PC-3 (cell line): ENCODE measurements around the gene PRR14. TPM values are rescaled to one million over a fixed set of nuclear protein-coding genes. Genes with fewer than 3 reads are reported as not detected.
A peak's percentile ranks its signal among the peaks of the same experiment; 100 is the strongest.
"Not testable (repeated sequence)": the region's sequence is repeated elsewhere in the genome, so short reads cannot be mapped to it uniquely, and the experiment has no call there.

ENCODE experiments used
- ATAC-seq: fragments of 200-7000 bp; cut with Tn5 transposase; 2 replicates; pipeline ENCODE4 v1.9.1; 2020; ENCODE audit warnings: mild to moderate bottlenecking, moderate library complexity
- BruUV-seq: library from RNA; stranded (reverse); fragments of 400-500 nt; replicated peaks from 2 replicates; lab custom pipeline; 2021; lab: Mats Ljungman, UMichigan
- CTCF ChIA-PET: fragments of 300-600 bp; sonication (Branson Sonifier 250); formaldehyde crosslinking; loops from one replicate; lab custom pipeline; 2022; ENCODE audit warnings: antibody characterized with exemption; lab: Charles Lee
- POLR2A ChIA-PET: fragments of 300-600 bp; sonication (Branson Sonifier 250); formaldehyde crosslinking; loops from one replicate; lab custom pipeline; 2022; ENCODE audit warnings: antibody characterized with exemption; ENCODE audit not compliant: unreplicated experiment; lab: Charles Lee
- DNase-seq: peaks from one replicate; pipeline ENCODE4 v3.0.0-alpha.2; 2015
- H2AFZ ChIP-seq: fragments of 300-600 bp; sonication (generic); 2 replicates; pipeline ENCODE4 v1.6.0; 2016; ENCODE audit warnings: antibody characterized with exemption, low read length
- H3F3A ChIP-seq: fragments of 300-600 bp; sonication (generic); one replicate; pipeline ENCODE4 v1.6.0; 2017; ENCODE audit warnings: antibody characterized with exemption, low read length, control low read depth, mild to moderate bottlenecking; ENCODE audit not compliant: unreplicated experiment
- H3K27ac ChIP-seq: fragments of 300-600 bp; sonication (generic); 2 replicates; pipeline ENCODE4 v1.5.1; 2016; ENCODE audit warnings: mild to moderate bottlenecking, low read length
- H3K27me3 ChIP-seq: fragments of 300-600 bp; sonication (generic); 2 replicates; pipeline ENCODE4 v1.6.1; 2016; ENCODE audit warnings: low read length, mixed read lengths
- H3K36me3 ChIP-seq: fragments of 300-600 bp; sonication (generic); 2 replicates; pipeline ENCODE4 v1.6.1; 2016; ENCODE audit warnings: low read depth, mixed run types, low read length, mixed read lengths
- H3K4me1 ChIP-seq: fragments of 300-600 bp; sonication (generic); 2 replicates; pipeline ENCODE4 v1.5.1; 2016; ENCODE audit warnings: low read length; ENCODE audit not compliant: insufficient read depth
- H3K4me2 ChIP-seq: fragments of 300-600 bp; sonication (generic); 2 replicates; pipeline ENCODE4 v1.6.0; 2016; ENCODE audit warnings: low read length
- H3K4me3 ChIP-seq: fragments of 300-600 bp; sonication (generic); 2 replicates; pipeline ENCODE4 v1.5.1; 2016; ENCODE audit warnings: mild to moderate bottlenecking, low read length, mixed read lengths
- H3K79me2 ChIP-seq: fragments of 300-600 bp; sonication (generic); 2 replicates; pipeline ENCODE4 v1.6.1; 2017; ENCODE audit warnings: low read length, mixed read lengths
- H3K9ac ChIP-seq: fragments of 300-600 bp; sonication (generic); 2 replicates; pipeline ENCODE4 v1.6.0; 2016; ENCODE audit warnings: mild to moderate bottlenecking, low read length
- H3K9me2 ChIP-seq: fragments of 300-600 bp; sonication (generic); replicated peaks from 2 replicates; pipeline ENCODE4 v1.6.1; 2016; ENCODE audit warnings: mixed run types, low read length, mixed read lengths
- H3K9me3 ChIP-seq: fragments of 300-600 bp; sonication (generic); 2 replicates; pipeline ENCODE4 v1.6.1; 2016; ENCODE audit warnings: low read length, mixed read lengths
- H4K20me1 ChIP-seq: fragments of 300-600 bp; sonication (generic); 2 replicates; pipeline ENCODE4 v1.6.1; 2016; ENCODE audit warnings: low read length, mixed read lengths
- CTCF ChIP-seq: fragments of 300-600 bp; sonication (generic); conservative IDR thresholded peaks from 2 replicates; pipeline ENCODE4 v1.5.1; 2017; ENCODE audit warnings: antibody characterized with exemption, low read depth, mild to moderate bottlenecking, low read length
- EZH2 ChIP-seq: fragments of 300-600 bp; sonication (generic); IDR thresholded peaks from one replicate; pipeline ENCODE4 v1.6.1; 2017; ENCODE audit warnings: antibody characterized with exemption, mild to moderate bottlenecking, low read length; ENCODE audit not compliant: unreplicated experiment
- EZH2phosphoT487 ChIP-seq: fragments of 300-600 bp; sonication (generic); IDR thresholded peaks from 2 replicates; pipeline ENCODE4 v1.6.1; 2018; ENCODE audit warnings: mild to moderate bottlenecking, antibody characterized with exemption, low read length, borderline replicate concordance
- intact Hi-C: fragments of 100-400 bp; cut with micrococcal nuclease; formaldehyde crosslinking; loops from 2 replicates; pipeline ENCODE4 v1.9.0; 2023
- total RNA-seq: library from RNA; depleted of rRNA; stranded (reverse); fragments of >200 nt; gene quantifications from 2 replicates; pipeline ENCODE4 v1.2.3, GENCODE V29; 2014

Gene PRR14
- total RNA-seq, 1 experiment from 2014 or later = 9.6 TPM

GRCh38 chr16:30633526-30633925 is 17.2 kb upstream of the PRR14 start:
- no peak for DNase-seq
- Histone ChIP-seq H2AFZ (no peak overlapping the region), H3K4me1 (peaks cover 2% of the 10 kb centered on the region; the same call in 1 of the 2 replicates), H3K27ac (peak overlapping the region; percentile 54), H3K9me2 (no peaks in the 10 kb centered on the region), H3K79me2 (peaks cover 13% of the 10 kb centered on the region), H3F3A (no peaks in the 10 kb centered on the region), H3K4me2 (peak overlapping the region; percentile 81), H3K36me3 (no peaks in the 10 kb centered on the region), H3K9me3 (no peaks in the 10 kb centered on the region), H3K9ac (peak overlapping the region; percentile 61), H3K4me3 (peak overlapping the region; percentile 80), H3K27me3 (no peaks in the 10 kb centered on the region), H4K20me1 (no peaks in the 10 kb centered on the region)
- no peak for ATAC-seq
- intact Hi-C loops = loop anchor here (10.0 kb wide), 2 partner anchors 59 to 109 kb away; partner anchors contain the start of genes ZNF688 and ZNF768
- BruUV-seq = TSS peak; percentile 84
- no peak for TF ChIP-seq EZH2phosphoT487
- TF ChIP-seq CTCF = no peak
- TF ChIP-seq EZH2 = no peak
- POLR2A ChIA-PET = interaction anchor here (0.5 to 0.9 kb wide), 3 partner anchors 89 to 568 kb away, joined by 3 to 16 read pairs (median 3); partner anchors contain the start of genes ALDOA and DCTPP1
- CTCF ChIA-PET = no interaction called here

GRCh38 chr16:30636599-30636998 is 14.2 kb upstream of the PRR14 start:
- no TSS peak for BruUV-seq
- TF ChIP-seq EZH2phosphoT487 (no peak), CTCF (no peak), EZH2 (no peak)
- Histone ChIP-seq H4K20me1 (no peaks in the 10 kb centered on the region), H3K27ac (no peak overlapping the region), H2AFZ (no peak overlapping the region), H3K27me3 (no peaks in the 10 kb centered on the region), H3K9me2 (no peaks in the 10 kb centered on the region), H3K4me1 (no peaks in the 10 kb centered on the region; the same call in 1 of the 2 replicates), H3K9me3 (no peaks in the 10 kb centered on the region), H3F3A (no peaks in the 10 kb centered on the region), H3K4me2 (no peak overlapping the region), H3K9ac (no peak overlapping the region), H3K79me2 (peaks cover 13% of the 10 kb centered on the region), H3K36me3 (no peaks in the 10 kb centered on the region), H3K4me3 (no peak overlapping the region)
- intact Hi-C loops = loop anchor here (5.0 to 10.0 kb wide), 3 partner anchors 62 to 204 kb away; partner anchors contain the start of genes DCTPP1, ZNF688 and ZNF768
- DNase-seq (no peak), ATAC-seq (no peak)
- ChIA-PET POLR2A (no interaction called here), CTCF (no interaction called here)

GRCh38 chr16:30637139-30637538 is 13.6 kb upstream of the PRR14 start:
- not testable (repeated sequence) for H2AFZ ChIP-seq, BruUV-seq

More at GRCh38 chr16:30637139-30637538, 13.6 kb upstream of the PRR14 start:
- POLR2A ChIA-PET, ATAC-seq, H3K4me1 ChIP-seq, H3K4me2 ChIP-seq, H3K27me3 ChIP-seq, H3K4me3 ChIP-seq, H3K9ac ChIP-seq, H4K20me1 ChIP-seq, H3K9me2 ChIP-seq, H3K9me3 ChIP-seq, H3F3A ChIP-seq, H3K36me3 ChIP-seq, CTCF ChIA-PET, H3K27ac ChIP-seq, DNase-seq: not testable (repeated sequence)
- H3K79me2 ChIP-seq = peaks cover 13% of the 10 kb centered on the region
- intact Hi-C loops = loop anchor here (5.0 to 10.0 kb wide), 3 partner anchors 62 to 205 kb away; partner anchors contain the start of genes DCTPP1, ZNF688 and ZNF768
